HUDEP-2 (cell line): ENCODE data around the gene GARIN5A.

ENCODE experiments used
- DNase-seq, 76 experiments: peaks; one replicate each; lab custom pipeline; 2025; ENCODE audit not compliant: unreplicated experiment in 76 of 76; lab: John Stamatoyannopoulos, UW

GARIN5A gene

DNA sequence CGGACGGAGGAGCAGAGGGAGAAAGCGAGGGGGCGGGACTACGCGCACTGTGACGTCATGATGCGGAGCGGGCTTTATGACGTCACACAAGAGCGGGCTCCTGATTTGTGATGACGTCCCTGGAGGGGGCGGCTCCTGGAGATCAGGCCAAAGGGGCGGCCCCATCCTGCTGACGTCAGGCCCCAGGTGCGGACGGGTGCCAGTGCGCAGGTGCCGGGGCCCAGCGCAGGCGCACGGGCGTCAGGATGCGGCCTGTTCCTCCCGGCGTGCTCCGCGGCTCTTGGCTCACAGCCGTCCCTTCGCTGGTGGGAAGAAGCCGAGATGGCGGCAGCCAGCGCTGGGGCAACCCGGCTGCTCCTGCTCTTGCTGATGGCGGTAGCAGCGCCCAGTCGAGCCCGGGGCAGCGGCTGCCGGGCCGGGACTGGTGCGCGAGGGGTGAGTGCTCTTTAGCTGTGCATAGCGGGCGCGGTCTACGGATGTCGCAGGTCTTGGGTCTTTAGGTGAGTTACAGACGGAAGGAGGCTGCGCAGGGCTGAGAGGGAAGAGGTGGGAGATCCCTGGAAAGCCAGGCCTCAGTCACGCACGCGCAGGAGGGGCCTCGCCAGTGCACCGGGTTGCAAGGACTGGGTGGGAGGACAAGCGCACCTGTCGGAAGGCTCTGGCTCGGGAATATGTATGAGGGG is at the start of gene GARIN5A, which contains the start of gene EMC10:
Gene GARIN5A (minus strand): TSS at position 625 of the 683 bp plus-strand sequence. CDS start 460 bp downstream, at position 165.
Gene EMC10 (plus strand): TSS at position 284 of the 683 bp plus-strand sequence. CDS start 38 bp downstream, at position 322.
- DNase-seq = peak in 74 of 76 experiments; percentile 57 to 94 (median 86)

DNA sequence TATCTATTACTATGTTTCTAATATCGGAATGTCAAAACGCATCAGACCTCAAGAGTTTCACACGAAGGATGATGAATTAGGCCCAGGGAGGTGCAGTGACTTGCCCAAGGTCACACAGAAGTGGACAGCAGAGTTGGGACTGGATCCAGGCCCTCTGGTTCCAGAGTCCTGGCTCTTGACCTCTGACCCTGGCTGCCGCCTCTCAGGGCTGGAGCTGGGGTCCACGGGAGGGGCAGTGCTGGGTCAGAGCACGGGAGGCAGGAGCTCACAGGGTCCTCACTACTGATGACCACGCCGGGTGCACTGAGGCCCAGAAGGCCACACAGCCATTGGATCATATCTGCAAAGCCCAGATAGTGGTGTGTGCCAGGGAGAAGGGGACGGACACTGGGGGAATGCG is 46.2 kb upstream of the GARIN5A start:
- no peak for DNase-seq

DNA sequence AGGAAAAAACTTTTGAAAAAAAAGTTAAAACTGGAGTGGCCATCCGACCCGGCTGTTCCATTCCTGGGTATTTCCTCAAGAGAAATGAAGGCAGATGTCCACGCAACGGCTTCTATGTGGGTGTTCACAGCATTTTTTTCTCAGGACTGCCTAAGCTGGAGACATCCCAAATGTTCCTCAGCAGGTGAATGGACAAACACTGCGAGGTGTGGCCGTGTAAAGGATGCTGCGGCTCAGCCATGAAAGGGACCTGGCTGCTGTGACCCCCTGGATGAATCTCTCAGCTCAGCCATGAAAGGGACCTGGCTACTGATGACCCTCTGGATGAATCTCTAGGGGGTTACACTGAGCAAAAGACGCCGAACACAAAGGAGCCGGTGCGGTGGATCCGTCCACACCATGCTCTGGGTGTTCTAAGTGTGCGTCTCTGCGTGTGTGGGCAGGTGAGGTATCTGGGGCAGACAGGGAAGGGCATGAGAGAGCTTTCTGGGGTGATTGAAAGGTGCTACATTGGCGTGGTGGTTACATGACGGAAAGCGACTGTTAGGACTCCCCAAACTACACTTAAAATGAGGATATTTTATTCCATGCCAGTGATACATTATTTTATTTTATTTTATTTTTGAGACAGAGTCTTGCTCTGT is 44.3 kb upstream of the GARIN5A start:
- no peak for DNase-seq

DNA sequence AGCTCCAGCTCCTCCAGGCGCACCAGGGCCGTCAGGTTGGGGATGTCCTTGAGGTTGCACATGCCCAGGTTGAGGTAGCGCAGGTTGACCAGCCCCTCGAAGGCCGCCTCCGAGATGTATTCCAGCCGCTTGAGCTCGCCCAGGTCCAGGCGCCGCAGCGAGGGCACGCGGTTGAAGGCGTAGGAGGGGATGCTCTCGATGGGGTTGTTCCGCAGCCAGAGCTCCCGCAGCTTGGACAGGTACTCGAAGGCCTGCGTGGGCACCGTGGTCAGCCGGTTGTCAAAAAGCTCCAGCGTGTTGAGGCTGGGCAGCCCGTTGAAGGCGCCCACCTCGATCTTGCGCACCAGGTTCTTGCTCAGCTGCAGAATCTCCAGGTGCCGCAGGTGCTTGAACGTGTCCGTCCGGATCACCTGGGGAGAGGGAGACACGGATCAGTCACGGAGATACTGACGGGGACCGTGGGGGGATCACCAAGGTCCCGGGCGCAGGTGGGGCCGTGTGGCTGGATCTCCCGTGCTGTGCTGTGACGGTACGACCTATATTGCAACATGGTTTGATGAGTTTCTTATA is 42.4 kb upstream of the GARIN5A start:
- no peak for DNase-seq

DNA sequence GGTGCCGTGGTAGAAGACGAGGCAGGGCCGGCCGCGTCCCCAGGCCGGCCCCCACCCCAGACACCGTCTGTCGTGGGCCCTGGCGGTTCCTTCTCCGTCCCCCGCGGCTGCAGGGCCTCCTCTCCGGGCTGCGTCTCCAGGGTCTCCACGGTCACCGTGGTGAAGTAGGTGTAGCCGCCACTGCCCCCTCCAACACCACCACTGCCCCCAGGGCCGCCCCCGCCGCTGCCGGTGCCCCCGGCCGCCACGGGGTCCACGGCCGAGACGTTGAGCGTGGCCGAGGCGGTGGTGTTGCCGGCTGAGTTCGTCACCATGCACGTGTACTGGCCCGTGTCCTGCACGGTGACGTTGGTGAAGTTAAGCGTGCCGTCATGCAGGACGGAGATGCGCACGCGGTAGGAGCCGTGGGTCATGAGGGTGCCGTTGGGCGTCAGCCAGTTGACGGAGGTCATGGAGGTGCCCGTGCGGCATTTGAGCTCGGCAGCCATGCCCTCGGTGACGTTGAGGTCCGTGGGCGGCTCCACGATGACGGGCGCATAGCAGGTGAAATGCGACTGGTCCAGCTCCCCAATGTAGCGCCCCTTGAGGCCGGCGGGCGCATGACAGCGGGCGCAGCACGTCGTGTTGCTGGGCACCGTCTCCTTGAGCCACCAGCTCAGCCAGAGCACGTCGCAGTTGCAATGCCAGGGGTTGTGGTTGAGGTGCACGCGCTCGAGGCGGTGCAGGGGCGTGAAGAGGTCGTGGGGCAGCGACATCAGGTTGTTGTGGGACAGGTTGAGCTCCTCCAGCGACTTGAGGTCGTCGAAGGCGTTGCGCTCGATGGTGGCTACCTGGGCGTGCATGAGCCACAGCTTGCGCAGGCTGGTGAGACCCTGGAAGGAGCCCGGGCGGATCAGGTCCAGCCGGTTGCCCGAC is 41.7 kb upstream of the GARIN5A start:
- no peak for DNase-seq

DNA sequence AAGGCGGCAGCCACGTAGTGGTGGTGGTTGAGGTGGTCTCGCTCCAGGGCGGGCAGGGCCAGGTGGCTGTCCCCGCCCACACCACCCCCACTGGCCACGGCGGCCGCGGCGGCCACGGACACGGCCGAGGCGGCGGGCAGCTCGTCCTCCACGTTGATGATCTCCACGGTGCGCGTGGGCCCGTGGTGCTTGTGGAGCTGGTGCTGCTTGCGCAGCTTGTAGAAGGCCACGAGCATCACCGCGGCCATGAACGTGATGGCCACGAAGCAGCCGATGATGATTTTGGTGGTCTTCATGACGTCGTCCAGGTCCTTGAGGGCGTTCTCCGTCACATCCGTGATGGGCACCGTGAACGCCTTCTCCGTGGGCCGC is 41.0 kb upstream of the GARIN5A start:
- DNase-seq = no peak

DNA sequence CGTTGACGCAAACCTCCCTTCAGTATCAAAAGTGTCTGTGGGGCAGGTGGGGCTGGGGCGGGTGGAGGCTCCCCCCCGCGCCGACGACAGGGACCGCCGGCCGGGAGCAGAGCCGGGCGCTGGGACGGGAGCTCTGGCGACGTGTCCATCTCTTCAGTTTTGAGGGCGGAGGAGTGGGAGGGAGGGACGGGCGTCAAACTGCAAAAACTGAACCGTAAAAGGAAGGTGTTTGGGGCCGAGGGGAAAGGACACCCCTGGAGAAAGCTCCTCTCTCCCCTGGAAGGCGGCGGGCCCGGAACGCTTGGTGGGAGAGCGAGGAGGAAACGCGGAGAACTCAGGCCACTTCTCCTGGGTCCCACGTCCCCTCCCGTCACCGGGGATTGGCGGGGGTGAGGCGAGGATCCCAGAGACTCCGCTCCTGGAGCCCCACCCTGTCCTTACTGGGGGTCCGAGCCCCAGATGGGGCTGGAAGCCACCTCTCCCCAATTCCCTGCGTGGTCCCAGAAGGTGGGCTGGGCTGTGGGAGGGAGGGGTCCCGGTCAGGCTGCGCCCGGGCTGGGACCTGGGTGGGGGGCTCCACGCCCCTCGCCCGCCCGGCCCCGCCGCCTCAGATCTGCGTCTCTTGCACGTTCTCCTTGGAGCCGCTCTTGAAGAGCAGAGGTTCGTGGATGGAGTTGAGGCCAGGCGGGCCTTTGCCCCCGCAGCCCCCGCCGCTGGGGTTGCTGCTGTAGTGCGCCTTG is 40.5 kb upstream of the GARIN5A start:
- DNase-seq = no peak

DNA sequence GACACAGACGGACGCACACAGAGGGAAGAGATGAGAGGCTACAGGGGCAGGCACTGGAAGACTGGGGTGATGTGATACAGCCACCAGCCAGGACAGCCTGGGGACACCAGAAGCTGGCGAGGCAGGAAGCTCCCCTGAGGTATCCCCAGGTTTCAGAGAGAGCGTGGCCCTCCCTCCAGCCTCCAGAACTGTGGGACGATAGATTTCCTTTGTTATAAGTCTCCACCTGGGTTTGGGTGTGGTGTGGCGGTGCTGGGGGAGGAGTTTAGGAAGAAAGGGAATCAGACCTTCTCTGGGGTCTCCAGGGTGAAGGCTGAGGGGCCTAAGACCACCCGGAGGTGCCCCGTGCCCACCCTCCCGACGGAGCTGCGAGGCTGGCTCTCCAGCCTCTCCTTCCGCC is 39.8 kb upstream of the GARIN5A start:
- no peak for DNase-seq

DNA sequence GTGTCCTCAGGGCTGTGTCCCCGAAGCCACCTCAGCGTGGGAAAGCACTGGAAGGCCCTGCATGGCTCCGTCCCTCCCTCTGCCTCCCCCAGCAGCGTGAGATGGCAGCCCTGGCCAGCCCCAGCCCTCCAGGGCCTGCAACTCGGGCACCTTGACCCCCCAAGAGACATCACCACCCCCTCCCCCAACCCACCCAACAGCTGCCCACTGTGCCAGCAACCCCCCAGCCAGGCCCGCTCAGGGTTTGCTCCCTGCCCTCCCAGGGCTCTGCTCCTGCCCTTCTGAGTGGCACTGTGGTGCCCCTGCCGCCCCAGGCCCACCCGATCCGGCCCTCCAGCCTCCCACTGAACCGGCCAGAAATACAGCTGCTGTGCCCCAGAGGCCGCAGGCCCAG is 38.5 kb upstream of the GARIN5A start:
- DNase-seq = no peak

DNA sequence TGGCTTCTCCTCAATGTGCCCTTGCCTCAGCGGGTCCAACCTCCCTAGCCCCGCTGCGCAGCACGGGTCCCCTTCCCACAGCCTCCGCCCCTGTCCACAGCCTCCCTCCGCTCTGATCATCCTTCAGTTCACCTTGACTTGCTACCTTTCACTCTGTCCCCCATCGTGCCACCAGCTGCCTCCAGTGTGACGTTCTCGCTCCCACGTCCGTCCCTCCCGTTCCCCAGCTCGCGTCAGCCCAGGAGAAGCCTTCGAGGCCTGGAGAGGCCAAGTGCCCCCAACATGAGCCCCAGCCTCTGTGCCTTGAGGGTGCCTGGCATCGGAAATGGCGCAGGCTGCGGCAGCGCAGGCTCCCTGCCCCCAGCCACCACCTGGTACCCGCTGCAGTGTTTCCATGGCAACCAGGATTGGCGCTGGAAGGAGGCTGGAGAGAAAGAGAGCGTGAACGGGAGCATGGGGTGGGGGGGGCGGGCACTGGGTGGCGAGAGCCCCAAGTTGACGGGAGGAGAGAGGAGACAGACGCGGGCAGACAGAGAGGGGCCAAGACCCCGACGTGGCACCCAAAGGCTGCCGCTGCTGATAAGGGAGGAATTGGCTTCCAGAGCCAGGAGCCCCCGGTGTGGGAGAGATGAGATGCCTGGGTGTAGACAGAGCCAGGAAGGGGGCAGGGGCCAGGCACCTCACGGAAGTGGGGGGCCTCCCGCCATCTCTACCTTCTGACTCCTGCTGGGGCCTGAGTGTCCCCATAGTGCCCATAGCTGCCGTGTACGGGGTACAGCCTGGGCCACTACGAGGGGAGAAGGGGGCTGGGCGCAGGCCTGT is 37.9 kb upstream of the GARIN5A start:
- DNase-seq = no peak

DNA sequence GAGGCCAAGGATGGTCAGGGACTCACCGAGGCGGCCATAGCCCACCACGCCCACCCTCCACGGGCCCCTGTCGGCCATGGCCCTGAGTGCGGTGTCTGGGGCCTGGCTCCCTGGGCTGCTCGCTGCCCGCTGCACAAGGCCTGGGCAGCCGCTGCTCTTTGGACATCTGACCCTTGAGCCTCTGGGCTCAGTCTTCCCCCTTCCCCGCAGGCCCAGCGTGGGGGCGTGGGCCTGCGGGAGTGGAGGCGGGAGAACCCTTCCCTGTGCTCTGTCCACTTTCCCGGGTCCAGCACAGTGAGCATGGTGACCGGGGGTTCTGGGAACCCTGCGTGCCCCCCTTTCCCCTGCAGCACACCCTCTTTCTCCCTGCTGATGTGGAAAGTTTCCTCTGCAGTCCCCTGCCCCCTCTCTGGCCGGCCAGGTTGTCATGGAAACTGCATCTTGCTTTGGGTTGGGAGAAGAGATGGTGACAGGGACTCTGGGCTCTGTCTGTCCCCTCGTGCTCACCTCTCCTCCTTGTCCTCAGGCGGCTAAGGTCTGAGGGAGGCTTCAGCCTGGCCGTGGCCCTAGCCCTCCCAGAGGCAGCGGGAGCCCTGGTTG is 37.2 kb upstream of the GARIN5A start, which contains the start of gene ASPDH:
Gene ASPDH (minus strand): TSS at position 168 of the 600 bp plus-strand sequence. CDS start 90 bp downstream, at position 78.
- DNase-seq = no peak

DNA sequence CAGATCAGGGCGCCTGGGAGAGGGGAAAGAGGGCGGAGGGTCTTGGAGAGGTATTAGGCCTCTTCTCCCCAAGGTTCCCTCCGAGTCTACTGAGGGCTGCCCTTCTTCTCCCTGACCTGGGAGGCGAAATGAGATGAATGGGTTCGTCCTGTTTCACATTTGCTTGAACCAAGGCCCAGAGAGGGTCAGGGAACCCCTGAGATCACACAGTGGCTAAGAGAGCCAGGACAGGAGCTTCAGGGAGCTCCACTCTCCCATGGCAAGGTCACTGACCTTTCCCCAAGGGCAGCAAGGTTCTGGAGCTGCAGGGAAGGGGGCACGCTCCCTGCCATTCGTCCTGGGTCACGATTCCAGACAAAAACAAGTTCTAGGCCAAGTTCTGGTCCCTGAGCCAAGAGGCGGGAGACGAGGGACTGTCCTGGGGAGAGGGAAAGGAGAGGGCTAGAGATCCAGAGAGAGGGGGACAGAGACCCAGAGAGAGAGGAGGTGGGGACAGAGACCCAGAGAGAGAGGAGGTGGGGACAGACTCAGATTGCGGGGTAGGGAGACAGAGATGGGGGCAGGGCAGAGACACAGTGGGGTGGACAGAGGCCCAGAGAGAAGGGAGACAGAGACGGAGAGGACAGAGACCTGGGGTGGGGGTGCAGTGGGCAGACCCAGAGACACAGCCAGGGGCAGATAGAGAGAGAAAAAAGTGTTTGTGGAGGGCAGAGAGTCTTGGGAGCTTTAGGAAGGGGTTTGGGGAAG is 36.5 kb upstream of the GARIN5A start:
- no peak for DNase-seq

DNA sequence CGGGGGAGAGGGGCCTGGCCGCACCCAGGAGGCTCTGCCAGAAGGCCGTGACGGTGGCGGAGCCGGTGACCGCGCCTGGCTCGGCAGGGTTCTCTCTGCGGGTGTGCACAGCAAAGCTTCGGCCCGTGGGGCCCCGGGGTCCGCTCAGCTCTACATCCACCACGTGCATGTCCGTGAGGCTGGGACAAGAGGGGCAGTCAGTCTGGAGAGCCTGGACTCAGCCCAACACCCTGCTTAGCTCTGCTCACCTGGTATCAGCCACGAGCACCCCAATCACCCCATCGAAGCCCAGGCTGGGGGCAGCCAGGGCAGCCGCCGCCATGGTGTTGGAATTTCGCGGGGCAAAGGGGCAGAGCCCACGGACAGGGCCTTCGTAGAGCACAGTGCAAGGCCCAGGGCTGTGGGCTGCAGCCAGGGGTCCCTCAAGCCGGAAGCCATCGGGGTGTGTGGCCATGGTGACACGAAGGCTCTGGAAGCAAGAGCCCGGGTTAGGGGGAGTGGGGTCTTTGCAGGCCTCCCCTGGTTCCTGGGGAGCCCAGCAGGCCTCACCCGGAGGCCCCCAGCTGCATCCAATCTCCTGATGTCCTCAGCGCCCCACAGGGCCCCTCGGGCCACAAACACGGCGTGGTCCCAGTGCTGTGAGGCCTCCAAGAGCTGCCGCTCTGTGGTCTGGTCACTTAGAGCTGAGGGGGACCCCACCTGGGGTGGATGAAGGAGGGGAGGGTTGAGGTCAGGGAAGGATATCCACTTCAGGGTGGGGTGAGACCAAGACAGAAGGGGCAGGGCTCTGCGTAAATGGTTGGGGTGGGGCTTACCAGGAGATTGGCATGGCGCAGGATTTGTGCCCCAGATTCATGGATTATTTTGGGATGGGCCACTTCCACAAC is 35.7 kb upstream of the GARIN5A start:
- DNase-seq = no peak

DNA sequence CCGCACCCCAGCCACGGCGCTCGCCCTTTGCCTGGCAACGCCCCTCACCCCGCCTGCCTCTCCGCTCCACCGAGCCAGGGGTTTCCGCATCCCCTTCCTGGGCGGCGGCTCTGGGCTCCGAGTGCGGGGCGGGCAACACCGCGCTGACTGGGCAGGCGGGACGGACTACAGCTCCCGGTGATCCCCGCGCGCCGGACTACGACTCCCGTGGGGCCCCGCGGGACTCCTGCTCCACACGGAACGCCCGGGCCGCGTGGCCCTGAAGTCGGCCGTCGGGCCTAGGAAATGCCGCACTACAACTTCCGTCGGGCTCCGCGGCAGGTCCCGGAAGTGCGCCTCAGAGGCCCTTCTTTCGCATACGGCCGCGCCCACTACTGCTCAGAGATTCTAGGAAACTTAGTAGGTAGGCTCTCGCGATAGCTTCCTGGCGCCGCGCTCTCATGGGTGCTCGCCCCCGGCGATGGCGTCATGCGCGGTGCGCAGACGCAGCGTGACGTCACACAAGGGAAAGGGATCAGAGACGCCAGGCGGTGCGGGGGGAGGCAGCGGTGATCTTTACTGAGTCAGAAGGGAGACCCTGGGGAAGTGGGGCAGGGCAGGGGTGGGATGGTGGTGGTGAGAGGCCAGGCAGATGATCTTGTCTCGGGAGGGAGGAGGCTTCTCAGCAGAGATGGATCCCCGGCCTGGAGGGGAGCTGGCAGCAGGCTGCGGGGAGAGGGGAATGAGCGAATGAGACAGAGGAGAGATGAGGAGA is 34.6 kb upstream of the GARIN5A start, which contains the start of gene JOSD2:
Gene JOSD2 (minus strand): TSS at position 123 of the 754 bp plus-strand sequence. CDS start 760 bp downstream, outside the sequence.
- DNase-seq = peak; percentile 88 to 100 (median 99)

DNA sequence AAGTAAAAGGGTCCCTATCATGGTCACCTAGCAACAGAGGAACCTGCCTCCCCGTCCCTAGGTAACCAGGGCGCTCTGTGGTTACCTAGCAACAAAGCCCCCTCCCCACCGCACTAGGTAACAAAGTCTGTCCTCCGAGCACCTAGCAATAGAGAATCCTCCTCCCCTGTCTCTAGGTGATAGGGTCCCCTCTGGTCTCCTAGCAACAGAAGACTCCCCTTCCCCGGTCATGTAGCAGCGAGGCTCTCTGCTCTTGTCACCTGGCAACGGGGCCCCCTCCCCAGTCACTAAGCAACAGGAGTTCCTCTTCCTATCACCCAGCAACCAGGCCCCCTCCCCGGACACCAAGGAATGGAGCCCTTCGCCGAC is 34.0 kb upstream of the GARIN5A start:
- no peak for DNase-seq

DNA sequence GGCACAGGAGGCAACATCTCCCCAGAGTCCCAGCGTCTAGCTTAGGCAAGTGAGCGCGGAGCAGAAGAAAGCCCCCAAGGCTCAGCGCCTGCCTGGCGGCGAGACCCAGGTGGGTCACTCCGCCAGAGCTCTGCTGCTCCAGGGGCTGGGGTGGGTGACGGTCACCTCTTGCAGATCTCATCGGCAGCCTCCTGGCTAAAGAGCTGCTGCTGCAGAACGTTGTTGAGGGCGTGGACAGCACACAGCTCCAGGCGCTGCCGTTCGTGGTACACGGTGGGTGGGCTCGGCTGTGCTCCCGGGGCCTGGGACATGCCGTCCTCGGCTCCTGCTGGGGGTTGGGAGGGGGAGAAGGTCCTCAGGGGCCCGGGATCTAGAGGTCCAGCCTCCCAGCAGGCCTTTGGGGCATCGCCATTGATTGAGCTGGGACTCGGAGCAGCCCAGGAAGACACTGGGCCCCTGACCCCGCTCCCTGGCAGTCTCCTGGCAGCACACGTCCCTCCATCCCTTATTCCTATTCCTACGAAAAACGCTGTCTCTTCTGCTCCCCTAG is 33.5 kb upstream of the GARIN5A start:
- DNase-seq = no peak
